HG03280 (cell line): Measurements from ENCODE around the gene OR52L1.
"Not testable (repeated sequence)": the region's sequence is repeated elsewhere in the genome, so short reads cannot be mapped to it uniquely, and the experiment has no call there.

Source experiments
- ATAC-seq: cut with Tn5 transposase; IDR thresholded peaks from one replicate; pipeline ENCODE4 v1.9.1; 2021; ENCODE audit warnings: mild to moderate bottlenecking, moderate library complexity; ENCODE audit not compliant: unreplicated experiment

Gene OR52L1

DNA sequence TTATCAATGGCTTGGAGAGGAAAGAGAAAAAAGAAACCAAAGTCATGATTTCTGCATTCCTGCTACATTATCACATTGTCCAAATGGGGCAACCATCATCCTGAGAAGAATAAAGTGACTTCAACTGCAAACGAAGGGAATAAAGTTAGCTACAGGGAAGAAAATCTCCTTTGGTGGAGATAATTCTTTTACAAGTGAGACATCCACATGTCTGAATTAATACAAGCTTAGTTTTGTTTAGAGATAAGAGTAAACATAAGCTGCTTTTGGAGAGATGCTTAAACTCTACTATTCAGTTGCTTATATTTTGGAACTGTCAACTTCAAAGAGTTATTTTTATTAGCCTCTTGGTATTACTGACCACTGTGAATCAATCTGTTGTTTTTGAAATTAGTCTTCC lies at the start of gene OR52L1:
OR52L1 (minus strand) TSS at position 101 of the 400 bp plus-strand sequence; CDS start at position 46, 55 bp downstream.
- no peak for ATAC-seq

DNA sequence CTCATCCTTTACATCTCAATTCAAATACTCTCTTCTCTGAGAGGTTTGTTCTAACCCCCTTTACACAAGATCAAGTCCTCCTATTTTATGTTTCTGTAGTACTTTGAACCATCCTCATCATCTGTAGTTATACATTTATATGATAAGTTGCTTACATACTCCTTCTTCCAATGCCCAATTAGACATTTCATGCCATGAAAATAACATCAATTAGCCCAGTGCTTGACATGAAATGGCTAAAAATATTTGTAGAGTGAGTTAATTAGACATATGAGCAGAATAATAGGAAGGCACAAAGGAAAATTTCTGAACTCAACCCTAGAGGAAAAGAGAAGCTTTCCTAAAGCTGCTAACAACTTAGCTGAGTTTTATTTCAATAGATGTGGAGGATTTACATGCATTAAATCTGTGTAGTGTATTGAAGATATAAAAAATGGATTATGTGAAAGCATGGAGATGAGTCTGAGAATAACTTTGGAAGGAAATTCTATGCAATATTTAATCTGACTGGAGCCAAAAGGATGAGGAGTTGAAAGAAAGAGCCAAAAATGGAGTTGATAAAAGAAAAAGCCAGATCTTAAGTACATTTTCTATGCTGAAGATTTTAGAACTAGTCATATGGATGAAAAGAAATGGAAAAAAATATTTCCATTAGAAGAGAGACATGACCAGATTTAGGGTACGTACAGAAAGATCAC lies 44.1 kb upstream of the OR52L1 start, which contains the start of gene OR56A1:
OR56A1 (minus strand) TSS at position 51 of the 698 bp plus-strand sequence. CDS start 3,066 bp downstream, outside the sequence.
- ATAC-seq, result no peak

DNA sequence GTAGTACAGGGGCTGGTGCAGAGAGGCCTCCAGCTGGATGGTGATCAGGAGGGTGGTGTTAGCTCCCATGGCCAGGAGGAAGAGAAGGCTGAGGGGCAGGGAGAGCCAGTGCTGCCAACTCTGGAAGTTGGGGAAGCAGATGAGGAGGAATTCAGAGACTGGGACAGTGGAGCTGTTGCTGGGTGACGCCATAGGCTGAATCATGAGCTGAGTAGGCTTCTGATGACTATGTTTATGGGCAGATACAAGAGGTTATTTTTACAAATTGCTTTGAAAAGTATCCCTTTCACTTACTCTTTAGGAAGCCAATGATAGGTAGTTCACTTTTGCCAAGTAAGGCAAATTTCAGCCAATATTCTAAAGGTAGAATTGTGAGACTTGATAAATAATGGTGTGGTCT lies 40.7 kb upstream of the OR52L1 start:
- ATAC-seq, result no peak

DNA sequence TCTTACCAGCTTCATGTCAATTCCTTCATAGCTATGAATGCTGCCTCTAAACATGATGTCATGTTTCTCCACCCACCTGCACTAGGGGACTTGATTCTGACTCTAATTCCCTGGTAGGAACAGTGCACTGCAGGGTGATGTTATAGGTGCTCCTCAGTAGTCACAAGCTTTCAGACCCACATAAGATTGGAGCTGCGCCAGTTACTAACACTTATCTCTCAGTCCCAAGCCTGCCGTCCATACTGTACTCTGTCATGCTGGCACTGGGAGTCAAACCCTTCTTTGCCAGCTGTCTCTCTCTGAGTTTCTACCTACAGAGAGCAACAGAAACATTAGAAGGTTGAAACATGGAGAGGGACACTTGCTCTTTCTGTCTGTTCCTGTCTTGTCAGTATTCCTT lies 38.3 kb upstream of the OR52L1 start:
- ATAC-seq, result no peak

DNA sequence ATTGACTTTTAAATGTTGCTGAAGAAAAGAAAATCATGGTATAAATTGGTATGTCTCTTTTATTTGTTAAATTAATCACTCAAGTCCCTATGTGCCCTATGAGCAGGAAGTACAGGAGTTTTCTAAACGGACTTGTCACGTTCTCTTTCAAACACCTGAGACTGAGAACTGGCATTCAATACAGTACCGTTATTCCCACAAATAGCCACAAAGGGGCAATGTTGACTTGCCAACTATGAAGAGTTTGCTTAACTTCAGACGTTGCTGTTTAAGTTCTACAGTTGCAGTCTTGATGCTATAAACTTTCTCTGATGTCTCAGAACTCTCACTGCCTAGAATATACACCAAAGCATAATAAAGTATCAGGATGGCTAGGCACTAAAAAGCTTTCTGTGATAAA lies 36.2 kb upstream of the OR52L1 start:
- peak; percentile 62 for ATAC-seq

DNA sequence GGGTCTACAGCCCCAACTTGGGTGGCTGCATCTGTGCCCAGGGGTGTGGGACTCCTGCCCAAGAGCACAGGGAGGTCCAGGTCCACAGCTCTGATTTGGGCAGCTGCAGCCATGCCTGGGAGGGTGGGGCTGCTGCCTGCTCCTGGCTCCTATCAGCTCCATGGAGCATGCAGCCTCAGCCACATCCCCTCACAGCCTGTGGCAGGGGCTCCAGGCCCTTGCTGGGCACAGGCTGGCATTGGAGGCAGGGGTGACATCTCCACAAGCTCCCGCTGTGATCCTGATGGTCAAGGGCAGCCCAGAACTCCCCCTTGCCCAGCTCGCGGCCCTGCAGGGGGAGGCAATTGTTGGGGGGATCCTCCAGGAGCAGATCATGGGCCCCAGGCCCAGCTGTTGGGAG lies 26.3 kb upstream of the OR52L1 start:
- ATAC-seq, result no peak

DNA sequence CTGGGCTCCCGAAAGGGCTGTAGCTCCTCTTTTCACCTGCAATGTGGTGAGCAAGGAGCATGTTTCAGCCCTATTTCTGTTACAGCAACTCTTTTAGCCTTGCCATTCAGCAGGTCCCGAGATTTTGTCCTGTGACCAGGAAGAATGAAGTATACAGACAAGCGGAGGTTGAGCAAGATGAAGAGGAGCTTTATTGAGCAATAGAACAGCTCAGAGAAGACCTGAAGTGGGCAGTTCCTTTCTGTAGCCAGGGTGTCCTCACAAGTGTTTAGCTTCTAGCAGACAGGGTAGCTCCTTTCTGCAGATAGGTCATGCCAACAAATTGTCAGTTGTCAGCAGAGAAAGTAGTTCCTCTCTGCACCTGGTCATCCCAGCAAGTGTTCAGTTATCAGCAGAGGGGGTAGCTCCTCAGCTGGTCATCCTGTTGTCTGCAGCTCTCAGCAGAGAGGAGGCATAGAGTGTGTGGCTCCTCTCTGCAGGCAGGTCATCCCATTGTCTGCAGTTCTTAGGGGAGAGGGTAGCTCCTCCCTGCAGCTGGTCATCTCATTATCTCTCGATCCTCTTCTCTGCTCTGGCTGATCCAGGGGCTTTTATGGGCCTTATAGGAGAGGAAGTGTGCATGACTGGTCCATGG lies 25.4 kb upstream of the OR52L1 start:
- ATAC-seq, result no peak

DNA sequence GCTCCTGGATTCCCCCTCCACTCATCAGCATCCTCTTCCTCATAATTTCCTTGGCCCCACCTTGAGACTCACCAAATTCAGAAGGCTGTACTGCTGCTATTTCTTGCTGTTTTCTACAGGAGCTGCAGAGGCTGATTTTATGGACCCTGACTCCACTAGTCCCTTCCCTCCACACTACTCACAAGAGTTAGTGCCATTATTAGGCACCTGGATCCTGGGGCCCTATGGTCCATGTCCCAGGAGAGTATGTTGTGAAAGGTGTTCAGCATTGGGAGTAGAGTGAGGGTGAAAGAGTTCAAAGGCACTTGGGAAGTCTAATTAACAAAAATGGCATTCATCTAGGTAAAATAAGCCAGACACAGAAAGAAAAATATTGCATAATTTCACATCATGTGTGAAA lies 20.1 kb upstream of the OR52L1 start, which contains the start of gene OR56A4:
OR56A4 (minus strand) TSS at position 101 of the 400 bp plus-strand sequence. CDS start 3,954 bp downstream, outside the sequence.
- ATAC-seq, result no peak

DNA sequence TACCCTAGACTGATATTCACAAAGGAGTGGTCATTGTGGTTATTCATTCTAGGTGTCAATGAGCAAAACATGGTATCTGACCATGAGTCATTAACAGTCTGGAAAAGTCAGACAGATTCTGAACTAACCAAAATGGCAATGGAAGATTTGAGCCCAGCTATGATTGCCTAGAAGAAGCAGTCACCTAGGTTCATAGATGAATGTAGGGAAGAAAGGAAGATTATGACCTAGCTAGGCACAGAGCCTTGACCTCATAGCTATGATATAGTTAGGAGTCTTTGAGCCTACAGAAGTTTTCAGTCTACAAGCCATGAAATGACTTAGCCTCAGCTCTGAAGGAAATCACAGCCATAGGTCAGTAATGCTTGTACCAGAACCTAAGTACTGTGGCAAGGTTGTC lies 19.6 kb upstream of the OR52L1 start:
- ATAC-seq, result no peak

DNA sequence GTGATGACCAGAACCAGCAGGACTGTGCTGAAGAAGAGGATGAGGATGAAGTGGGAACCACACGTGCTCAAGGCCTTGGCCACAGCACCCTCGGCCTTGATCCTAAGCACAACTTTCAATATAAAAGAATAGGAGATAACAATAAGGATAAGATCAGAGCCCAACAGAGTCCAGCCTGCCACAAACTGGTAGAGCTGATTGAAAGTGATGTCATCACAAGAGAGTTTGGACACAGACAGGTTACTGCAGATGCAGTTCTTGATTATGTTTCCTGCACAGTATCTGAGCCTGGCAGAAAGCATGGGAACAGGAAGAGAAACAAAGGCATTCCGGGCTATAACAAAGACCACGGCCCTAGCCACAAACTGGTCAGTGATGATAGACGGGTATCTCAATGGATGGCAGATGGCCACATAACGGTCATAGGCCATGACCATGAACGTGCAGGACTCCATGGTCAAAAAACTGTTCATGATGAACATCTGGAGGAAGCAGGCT lies 15.5 kb upstream of the OR52L1 start:
- ATAC-seq, result no peak

DNA sequence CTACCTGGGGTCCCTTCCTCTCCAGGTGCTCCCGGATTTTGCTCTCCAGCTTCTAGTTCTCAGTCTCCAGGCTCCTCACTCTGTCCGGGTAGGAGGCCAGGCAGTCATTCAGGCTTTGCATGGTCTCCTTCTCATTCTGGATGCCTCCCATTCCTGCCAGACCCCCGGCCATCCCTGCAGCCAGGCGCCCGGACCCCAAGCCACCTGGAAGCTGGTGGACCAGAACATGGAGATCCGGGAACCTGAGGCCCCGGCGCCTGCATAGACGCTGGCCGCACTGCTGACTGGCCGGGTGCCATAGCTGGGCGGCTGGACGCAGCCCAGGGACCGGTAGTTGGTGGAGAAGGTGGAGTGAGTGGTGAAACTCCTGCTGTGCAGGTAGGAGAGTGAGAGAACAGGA lies 8.0 kb upstream of the OR52L1 start:
- ATAC-seq, result no peak

DNA sequence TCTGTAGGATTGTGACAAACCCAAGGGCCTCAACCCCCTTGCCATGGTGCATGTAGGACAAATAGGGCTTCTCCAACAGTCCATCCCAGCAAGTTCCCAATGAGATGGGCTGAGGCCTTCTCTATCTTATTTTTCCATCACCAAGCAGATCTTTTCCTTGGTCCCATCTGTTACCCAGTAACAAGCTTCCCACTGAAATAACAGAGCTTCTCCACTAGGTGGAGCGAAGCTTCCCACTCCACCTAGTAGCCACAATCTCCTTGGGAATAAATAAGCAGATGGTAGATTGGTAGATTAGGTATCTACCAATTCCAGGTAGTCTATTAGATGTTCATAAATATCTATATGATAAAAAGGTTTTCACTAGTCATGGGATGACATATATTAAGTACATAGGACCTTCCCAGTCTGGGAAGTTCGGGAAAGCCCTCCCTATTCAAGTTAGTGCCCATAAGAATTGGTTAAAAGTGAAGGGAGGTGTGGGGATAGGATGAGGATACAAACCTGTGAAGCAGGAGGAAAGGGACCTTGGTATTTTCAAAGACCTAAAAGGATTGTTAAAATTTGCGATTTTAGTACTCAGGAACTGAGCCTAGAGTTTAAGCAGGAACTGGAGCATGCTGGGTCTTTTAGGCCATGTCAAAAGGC lies 5.9 kb upstream of the OR52L1 start:
- ATAC-seq, result no peak

DNA sequence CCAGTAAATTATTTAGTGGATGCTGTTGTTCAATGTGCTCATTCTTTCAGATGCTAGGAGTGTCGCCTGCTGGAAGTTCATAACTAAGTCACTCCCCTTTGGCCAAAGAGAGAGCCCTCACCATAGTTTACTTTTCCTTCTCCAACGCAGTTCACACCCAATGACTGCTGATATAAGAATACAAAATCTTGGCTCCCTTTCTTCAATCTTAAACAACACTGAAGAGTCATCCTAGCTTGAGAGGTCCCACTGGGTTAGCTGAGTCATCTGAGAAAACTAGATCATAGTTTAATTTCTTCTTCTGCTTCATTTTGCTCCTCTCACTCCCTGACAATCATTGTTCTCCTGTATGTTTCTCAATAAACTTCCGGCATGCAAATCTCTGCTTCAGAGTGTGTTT lies 5.4 kb upstream of the OR52L1 start:
- no peak for ATAC-seq

DNA sequence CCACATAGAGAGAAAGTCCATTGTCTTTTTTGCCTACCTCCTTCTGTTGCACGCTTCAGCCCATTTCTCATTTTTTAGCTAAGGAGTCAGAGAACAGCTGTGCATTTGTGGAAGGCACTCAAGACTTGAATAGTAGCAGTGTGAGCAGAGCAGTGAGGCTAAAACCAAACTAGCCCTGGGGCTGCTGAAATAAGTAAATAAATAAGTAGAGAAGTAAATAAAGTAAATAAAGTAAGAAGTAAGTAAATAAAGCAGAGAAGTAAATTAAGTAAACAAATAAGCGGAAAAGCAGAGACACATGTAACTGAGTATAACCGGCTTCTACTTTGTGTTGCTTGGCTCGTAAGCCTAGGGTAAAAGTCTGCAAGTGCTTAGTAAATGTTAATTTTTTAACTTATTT lies 2.4 kb upstream of the OR52L1 start:
- ATAC-seq, result no peak

DNA sequence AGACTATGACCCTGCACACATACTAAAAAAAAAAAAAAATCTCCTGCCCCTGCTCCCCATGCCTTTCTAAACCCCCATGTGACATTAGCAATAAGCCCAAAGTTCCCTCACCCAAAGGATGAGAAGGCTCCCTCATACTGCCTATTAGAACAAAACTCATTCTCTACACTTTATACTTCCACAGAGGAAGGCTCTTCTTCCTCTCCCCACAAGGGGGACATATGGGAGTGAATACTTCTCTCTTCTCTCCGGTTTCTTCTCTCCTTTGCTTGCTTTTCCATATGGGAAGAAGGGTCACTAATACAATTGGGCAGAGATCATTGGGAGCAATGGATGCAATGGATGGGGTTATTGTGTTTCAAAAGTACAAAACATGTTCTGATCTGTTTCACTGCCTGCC lies 3.3 kb downstream of the OR52L1 start:
- ATAC-seq, result no peak

DNA sequence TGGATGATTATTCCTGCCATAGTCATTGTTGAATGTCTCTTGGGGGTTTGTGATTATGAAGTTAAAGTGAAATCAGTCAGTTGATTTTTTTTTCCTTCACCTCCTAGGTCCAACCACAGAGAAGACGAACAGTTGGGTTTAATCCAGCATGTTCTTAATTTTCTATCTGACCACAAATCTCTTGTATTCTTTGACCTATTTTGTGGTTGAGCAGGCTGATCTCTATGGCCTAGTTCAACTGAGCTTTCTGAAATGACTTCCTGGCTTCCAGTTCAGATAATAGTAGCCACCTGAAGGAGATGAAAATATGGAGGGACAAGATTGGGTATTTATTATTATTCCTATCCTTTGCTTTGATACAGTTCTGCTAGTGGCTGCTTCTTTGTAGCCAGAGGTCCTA lies 13.3 kb downstream of the OR52L1 start:
- ATAC-seq, result no peak

DNA sequence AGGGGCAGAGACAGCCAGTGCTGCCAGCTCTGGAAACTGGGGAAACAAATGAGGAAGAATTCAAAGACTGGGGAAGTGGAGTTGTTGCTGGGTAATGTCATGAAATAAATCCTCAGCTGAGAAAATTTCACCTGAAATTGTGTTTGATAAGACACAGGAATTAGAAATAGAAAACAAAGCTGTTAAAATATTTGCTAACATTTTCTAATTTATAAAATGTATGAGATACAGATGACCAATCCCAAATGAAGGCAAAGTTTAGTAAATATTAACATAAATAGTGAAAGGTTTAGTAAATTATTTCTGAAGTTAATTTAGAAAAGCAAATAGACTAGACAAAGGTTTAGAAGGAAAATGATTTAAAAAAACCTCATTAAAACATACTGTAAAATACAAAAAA lies 18.4 kb downstream of the OR52L1 start, which contains the start of gene OR56A5:
OR56A5 (minus strand) TSS at position 101 of the 400 bp plus-strand sequence; CDS start at position 101, 0 bp downstream.
- no peak for ATAC-seq

DNA sequence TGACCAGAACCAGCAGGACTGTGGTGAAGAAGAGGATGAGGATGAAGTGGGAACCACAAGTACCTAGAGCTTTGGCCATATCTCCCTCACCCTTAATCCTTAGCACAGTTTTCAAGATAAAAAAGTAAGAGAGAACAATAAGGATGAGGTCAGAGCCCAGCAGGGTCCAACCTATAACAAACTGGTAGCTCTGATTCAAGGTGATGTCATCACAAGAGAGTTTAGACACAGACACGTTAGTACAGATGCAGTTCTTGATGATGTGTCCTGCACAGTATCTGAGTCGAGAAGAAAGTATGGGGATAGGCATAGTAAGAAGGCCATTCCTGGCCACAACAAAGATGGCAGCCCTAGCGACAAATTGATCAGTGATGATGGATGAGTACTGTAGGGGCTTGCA lies 19.1 kb downstream of the OR52L1 start:
- no peak for ATAC-seq

DNA sequence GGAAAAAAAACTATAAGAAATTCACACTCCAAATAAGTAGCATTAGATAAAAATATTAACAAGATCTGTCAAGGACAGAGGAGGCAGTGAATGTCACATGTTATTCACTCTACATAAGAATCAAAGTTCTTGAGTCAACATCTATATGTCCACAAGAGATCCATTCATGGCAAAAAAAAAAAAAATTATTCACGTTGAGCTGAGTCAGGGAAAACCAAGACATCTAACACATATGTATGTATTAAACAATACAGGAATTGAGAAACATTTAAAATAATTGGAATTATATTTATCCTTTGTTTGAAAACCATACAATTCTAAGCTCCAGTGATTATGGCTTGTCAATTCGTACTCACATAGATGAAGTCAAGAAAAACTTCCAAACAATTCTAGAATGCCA lies 19.8 kb downstream of the OR52L1 start:
- ATAC-seq, result no peak

DNA sequence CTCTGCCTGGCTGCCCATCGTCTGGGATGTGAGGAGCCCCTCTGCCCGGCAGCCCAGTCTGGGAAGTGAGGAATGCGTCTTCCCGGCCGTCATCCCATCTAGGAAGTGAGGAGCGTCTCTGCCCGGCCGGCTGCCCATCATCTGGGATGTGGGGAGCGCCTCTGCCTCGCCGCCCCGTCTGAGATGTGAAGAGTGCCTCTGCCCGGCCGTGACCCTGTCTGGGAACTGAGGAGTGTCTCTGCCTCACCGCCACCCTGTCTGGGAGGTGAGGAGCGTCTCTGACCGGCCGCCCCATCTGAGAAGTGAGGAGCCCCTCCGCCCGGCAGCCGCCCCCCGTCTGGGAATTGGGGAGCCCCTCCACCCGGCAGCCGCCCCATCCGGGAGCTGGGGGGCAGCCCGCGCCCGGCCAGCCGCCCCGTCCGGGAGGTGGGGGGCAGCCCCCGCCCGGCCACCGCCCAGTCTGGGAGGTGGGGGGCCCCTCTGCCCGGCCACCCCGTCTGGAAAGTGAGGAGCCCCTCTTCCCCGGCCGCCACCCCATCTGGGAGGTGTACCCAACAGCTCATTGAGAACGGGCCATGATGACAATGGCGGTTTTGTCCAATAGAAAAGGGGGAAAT lies 26.0 kb downstream of the OR52L1 start:
- ATAC-seq, result not testable (repeated sequence)

DNA sequence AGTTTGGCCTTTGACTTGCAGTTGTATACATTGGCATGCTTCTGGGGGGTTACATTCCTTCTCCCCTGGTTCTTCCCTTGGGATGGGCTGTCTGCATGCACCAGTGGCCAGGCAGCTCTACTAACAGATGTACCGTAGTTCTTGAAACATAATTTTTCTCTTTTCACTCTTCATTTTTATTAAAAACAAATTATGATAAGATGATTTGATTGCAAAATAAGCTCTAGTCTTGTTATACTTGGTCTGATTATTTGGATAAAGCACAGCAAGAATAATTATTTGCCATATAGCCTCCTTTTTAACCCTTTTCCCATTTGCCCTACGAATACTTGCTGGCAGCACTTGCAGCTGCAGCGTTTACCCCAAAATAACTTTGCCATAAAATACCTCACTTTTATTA lies 31.2 kb downstream of the OR52L1 start:
- ATAC-seq, result no peak
